ENCODE measurements around the gene MAD2L1BP. TPM values are rescaled to one million over a fixed set of nuclear protein-coding genes. Genes with fewer than 3 reads are reported as not detected.

MAD2L1BP gene
- polyA plus RNA-seq, 1 of the 3 experiments (the other 2 are of a cell fraction) = 30.9 TPM

DNA sequence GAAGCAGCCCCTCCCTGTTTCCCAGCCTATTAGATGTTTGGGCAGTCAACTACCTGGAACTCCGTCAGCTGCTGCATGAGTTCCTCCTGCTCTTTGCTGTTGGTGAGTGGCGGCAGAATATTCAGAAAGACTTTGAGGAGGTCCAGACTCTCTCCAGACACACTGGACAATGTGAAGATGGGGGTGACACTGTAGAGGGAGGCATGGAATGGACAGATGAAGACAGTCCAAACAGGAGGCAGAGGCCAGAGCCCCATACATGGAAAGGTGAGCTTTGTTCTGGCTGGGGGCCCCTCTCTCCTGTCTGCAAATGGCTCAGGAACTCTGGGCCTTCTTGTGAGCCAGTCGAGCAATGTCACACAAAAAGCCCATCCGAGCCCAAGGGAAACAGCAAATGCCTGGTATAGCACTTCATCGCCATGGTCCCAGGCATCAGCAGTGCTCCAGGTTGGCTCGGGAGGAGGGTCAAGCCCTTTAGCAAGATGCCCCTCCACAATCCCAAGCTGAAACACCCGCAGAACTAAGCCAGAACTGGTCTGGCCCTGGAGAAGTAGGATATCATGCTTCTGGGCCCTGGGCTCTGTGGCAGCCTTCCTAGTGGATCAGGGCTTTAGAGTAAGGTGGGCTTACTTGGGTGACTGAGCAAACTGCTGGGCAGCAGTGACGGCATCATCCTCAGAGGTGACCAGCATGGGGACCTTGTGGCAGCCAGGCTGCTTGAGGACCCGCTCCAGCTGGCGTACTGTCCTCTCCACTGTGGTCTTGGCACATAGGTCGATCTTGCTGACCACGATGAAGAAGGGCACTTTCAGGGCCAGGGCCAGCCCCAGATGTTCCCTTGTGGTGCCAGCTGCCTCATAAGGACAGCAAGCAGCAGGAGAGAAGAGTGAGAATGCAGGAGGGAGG, 11.5 kb upstream of the MAD2L1BP start:
- Histone ChIP-seq H4K20me1 (ENCODE audit: insufficient read depth) (no peaks in the 10 kb centered on the region), H3K4me2 (no peak overlapping the region), H3K36me3 (replicated peaks in 1 of 2; ENCODE audit: control insufficient read depth in 1 of 2, insufficient read depth in 2 of 2, low read length in 1 of 2) (peaks cover 63 to 64% of the 10 kb centered on the region in 2 experiments), H3F3A (replicated peaks; ENCODE audit: insufficient read depth) (peaks cover 20% of the 10 kb centered on the region), H3K4me1 (ENCODE audit: control insufficient read depth in 1 of 2, insufficient read depth in 2 of 2, low read depth in 1 of 2, low read length in 1 of 2) (peaks cover 5 to 17% of the 10 kb centered on the region in 2 experiments), H3K27me3 (ENCODE audit: insufficient read depth) (no peaks in the 10 kb centered on the region), H3K9me2 (no peaks in the 10 kb centered on the region), H3K4me3 (ENCODE audit: low read depth in 2 of 2, low read length in 1 of 2) (no peak overlapping the region), H2AFZ (ENCODE audit: low read depth) (no peak overlapping the region), H3K27ac (ENCODE audit: low read depth in 2 of 2, low read length in 1 of 2) (no peak overlapping the region; a peak in 1 of 4 replicates), H3K79me2 (ENCODE audit: insufficient read depth) (peaks cover 40% of the 10 kb centered on the region), H3K9me3 (no peaks in the 10 kb centered on the region), H3K9ac (no peak overlapping the region)
- ChIA-PET CTCF (interaction anchor here (1.0 to 2.2 kb wide), 2 partner anchors 13 to 16 kb away, joined by 3 to 11 read pairs; no protein-coding TSS in a partner anchor), POLR2A (no interaction called here)
- TF ChIP-seq, protein P1, sequence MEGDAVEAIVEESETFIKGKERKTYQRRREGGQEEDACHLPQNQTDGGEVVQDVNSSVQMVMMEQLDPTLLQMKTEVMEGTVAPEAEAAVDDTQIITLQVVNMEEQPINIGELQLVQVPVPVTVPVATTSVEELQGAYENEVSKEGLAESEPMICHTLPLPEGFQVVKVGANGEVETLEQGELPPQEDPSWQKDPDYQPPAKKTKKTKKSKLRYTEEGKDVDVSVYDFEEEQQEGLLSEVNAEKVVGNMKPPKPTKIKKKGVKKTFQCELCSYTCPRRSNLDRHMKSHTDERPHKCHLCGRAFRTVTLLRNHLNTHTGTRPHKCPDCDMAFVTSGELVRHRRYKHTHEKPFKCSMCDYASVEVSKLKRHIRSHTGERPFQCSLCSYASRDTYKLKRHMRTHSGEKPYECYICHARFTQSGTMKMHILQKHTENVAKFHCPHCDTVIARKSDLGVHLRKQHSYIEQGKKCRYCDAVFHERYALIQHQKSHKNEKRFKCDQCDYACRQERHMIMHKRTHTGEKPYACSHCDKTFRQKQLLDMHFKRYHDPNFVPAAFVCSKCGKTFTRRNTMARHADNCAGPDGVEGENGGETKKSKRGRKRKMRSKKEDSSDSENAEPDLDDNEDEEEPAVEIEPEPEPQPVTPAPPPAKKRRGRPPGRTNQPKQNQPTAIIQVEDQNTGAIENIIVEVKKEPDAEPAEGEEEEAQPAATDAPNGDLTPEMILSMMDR (IDR thresholded peaks at IDR 0.05) = no peak
- TF ChIP-seq MXI1 (IDR thresholded peaks at IDR 0.05; ENCODE audit: low read depth, low read length) (no peak), TAF1 (IDR thresholded peaks at IDR 0.05; ENCODE audit: borderline replicate concordance, low read depth, low read length) (no peak), FOXM1 (IDR thresholded peaks at IDR 0.05; ENCODE audit: low read depth) (no peak), SMC3 (IDR thresholded peaks at IDR 0.05; ENCODE audit: low read depth, low read length) (no peak), RXRA (IDR thresholded peaks at IDR 0.05; ENCODE audit: borderline replicate concordance, low read depth) (no peak), CHD2 (IDR thresholded peaks at IDR 0.05; ENCODE audit: low read length, partially characterized antibody) (no peak), POLR2AphosphoS5 (IDR thresholded peaks at IDR 0.05; ENCODE audit: low read depth, low read length) (no peak; the same call in 1 of the 2 replicates), ELF1 (IDR thresholded peaks at IDR 0.05) (no peak), RAD21 (IDR thresholded peaks at IDR 0.05; ENCODE audit: low read length) (no peak), MEF2A (IDR thresholded peaks at IDR 0.05; ENCODE audit: borderline replicate concordance, low read depth) (no peak), TEAD4 (IDR thresholded peaks at IDR 0.05; ENCODE audit: borderline replicate concordance, insufficient read depth) (no peak), GABPA (IDR thresholded peaks at IDR 0.05; ENCODE audit: low read depth) (no peak), YY1 (IDR thresholded peaks at IDR 0.05; ENCODE audit: low read depth) (no peak), SIN3A (IDR thresholded peaks at IDR 0.05; ENCODE audit: borderline replicate concordance, low read depth, low read length) (no peak), EP300 (IDR thresholded peaks at IDR 0.05; ENCODE audit: borderline replicate concordance in 1 of 2, low read depth in 1 of 2, low read length in 1 of 2) (no peak), GATA2 (CRISPR knock-in tag; IDR thresholded peaks at IDR 0.05) (no peak), TCF12 (IDR thresholded peaks at IDR 0.05) (no peak), JUND (IDR thresholded peaks at IDR 0.05) (no peak)
- TF ChIP-seq, protein P2, sequence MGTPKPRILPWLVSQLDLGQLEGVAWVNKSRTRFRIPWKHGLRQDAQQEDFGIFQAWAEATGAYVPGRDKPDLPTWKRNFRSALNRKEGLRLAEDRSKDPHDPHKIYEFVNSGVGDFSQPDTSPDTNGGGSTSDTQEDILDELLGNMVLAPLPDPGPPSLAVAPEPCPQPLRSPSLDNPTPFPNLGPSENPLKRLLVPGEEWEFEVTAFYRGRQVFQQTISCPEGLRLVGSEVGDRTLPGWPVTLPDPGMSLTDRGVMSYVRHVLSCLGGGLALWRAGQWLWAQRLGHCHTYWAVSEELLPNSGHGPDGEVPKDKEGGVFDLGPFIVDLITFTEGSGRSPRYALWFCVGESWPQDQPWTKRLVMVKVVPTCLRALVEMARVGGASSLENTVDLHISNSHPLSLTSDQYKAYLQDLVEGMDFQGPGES (IDR thresholded peaks at IDR 0.05; ENCODE audit: low read depth, low read length) = no peak
- 96% methylated on average over 7 of the region's 12 CpGs for WGBS (ENCODE audit: low lambda C conversion rate)
- no peak for DNase-seq

Data from SK-N-SH (cell line).